Stimulated activated CD8-positive, alpha-beta memory T cell treated with anti-CD3 and anti-CD28 coated beads, Interleukin-15, amount 100 ng/mL, for 48 hours (primary cell): Measurements from ENCODE around the gene ARMH3.

Experiments used
- DNase-seq, 2 donors: peaks; one replicate each; pipeline ENCODE4 v3.0.0-alpha.2; 2020; ENCODE audit warnings: low read depth in 2 of 2

The ARMH3 gene

GRCh38 chr10:101830322-101831168 lies 225.4 kb downstream of the ARMH3 start:
- DNase-seq = peak; percentile 83

DNA sequence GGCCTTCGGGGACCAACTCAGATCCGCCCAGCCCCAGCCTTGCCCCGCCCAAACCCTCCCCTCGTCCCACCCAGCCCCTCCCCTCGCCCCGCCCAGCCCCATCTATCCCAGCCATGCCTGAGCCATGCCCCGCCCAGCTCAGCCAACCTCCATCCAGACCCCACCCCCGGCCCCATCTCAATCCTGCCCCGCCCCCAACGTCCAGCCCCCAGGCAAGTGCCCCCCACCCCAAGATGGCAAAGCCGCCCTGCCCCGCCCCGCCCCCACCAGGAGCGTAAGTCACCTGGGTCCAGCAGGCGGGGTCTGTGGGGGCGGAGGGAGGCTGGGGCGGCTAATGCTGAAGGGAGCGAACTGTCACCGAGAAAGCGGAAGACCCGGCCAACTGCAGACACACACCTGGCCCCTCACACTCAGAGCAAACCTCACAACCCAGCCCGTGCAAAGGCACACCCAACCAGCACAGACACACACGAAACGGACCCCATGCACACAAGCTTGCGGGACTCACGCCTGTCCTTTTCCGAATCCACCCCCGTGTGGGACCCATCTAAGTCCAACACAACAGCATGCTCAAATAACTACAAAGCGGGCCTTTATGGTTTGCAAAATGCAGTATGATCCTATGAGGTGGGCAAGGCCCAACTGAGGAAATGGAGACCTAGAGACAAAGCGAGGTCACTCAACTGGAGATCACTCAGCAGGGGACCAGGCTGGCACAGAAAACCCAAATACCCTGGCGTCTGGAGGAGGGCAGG lies 226.2 kb downstream of the ARMH3 start:
- peak in 1 of 2 donors; percentile 42 for DNase-seq

- no peak for DNase-seq
These were observed 227.0 kb downstream of the ARMH3 start for GRCh38 chr10:101828766-101829551.

DNA sequence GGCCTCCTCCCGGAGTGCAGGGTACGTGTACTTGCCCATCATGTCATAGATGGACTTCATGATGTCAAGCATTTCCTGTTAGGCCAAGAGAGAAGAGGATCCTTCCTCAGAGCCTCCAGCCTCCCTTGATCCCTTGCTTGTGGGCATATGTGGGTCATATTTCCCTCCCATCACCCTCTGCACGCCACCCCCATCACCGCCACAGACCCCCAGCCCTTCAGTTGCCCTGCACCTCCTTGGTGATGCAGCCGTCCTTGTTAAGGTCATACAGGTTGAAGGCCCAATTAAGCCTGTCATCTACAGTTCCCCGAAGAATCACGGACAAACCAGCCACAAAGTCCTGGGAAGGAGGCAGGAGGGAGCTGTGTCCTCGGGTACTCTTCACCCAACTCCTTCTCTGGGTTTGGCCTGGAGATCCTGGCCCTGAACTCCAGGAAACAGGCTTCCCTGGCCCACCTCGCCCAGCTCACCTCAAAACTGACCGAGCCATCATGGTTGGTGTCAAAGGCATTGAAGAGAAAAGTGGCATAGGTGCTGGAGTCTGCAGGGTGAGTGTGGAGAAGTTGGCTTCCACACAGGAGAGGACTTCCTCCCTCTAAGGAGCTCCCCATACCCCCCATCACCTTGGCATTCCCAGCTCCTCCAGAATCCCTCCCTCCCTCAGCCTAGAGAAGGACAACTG lies 227.9 kb downstream of the ARMH3 start:
- no peak for DNase-seq

- DNase-seq = no peak
These were observed 229.0 kb downstream of the ARMH3 start for GRCh38 chr10:101826852-101827434.

- no peak for DNase-seq
These were observed 231.2 kb downstream of the ARMH3 start for GRCh38 chr10:101824736-101825135.

GRCh38 chr10:101818872-101819633 lies 236.9 kb downstream of the ARMH3 start:
- no peak for DNase-seq

DNA sequence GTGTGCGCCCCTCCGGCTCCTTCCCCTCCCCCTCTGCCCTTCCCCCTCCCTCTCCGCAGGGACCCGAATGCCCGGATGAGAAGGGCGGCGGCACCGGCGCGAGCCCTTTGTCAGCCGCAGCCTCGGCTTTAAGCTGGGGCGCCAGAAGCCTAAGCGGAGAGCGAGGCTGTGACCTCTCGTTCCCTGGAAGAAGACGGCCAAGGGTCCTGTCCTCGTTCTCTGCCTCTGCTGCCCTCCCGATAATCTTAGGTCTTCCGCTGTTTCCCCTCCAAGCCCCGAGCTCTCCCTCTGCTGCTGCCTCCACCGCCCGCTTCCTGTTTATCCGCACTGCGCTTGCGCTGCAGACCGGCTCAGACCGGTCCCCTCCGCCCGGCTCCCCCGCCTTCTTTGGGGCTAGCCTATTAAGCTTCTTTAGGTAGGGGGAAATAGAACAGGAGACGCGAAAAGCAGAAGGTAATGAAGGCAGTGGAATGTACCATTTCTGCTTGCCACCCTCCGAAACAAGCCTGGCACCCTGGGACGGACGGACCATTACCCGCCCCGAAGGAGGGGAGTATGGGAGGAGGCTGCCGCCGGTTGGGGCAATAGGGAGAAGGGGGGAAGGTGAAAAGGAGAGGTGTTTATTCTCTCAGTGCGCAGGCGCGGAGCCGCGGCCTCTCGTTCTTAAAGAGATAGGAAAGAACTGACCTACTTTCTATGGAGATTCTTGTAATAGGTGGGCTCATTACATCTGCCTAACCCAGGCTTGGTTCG lies 237.7 kb downstream of the ARMH3 start, which contains the start of gene OGA:
Gene OGA (minus strand): TSS at position 326 of the 753 bp plus-strand sequence. CDS start 422 bp downstream, outside the sequence.
- peak; percentile 96 to 97 for DNase-seq

DNA sequence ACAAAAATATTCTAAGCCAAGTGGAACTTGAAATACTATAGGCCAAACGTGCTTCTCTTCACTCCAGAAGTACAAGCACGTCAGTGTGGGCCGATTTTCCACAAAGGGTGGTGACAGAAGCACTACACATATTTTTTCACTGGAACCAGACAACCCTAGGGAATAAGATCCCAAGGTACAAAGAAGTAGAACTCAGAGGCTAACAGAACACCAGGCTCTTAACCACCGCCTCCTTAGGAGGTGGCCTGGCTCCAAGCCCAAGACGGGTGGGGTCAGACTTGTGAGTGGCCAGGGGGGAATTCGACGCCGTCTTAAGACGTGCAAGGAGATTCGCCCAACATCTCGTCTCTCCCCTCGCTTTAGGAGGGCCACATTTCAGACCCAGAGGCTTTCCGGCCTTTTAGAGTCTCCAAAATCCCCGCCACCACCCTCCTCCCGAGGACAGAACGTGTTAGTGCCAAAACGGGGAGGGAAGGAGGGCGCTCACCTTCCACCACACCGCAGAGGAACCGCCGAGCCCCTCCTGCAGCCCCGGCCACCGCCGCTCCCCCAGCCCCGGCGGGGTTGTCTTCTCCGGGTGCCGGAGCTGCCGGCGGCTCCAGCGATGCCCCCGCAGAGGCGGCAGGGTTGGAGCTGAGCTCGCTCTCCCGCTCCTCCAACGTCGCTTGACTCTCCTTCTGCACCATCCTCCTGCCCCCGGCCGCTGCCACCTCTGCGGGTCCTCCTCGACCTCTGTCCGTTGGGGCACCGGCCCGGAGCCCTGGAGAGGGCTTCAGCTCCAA lies 238.4 kb downstream of the ARMH3 start:
- peak in 1 of 2 donors; percentile 21 for DNase-seq

- DNase-seq = no peak
These were observed 239.0 kb downstream of the ARMH3 start for GRCh38 chr10:101816913-101817336.

GRCh38 chr10:101816376-101816775 lies 239.6 kb downstream of the ARMH3 start:
- no peak for DNase-seq

GRCh38 chr10:101814466-101815071 lies 241.4 kb downstream of the ARMH3 start:
- DNase-seq = no peak

- DNase-seq = no peak
These were observed 243.4 kb downstream of the ARMH3 start for GRCh38 chr10:101812606-101813005.

- no peak for DNase-seq
These were observed 248.8 kb downstream of the ARMH3 start for GRCh38 chr10:101807158-101807557.

- DNase-seq = no peak
These were observed 252.5 kb downstream of the ARMH3 start for GRCh38 chr10:101803511-101803910.

DNA sequence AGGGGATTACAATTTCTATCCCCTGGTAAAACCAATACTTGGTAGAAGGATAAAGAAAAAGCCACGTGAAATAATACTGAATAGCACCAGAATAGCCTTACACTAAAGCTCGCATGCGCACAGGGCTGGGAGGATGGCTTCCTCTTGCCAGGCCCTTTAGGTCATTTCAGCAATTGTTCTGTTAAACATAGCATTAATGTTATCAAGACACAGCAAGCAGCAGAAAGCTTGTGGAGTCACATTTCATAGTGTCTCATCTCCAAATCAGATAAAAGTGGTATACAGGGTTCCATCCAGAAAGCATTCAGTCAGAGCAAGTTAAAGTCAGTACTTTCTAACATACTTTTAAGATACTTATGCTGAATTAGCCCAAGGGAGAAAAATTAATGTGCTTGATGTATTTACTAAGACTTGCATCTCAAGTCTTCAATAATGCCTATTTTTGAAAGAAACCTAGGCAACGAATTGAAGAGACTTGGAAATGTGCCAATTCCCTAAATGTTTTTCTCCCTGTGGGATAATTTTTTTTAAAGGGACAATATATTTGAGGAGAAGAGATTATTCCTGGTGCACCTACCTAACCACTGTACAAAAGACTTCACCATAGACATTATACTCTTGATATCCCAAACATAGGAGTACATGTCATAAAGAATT lies 258.4 kb downstream of the ARMH3 start:
- no peak for DNase-seq
